Mesothelial cell of epicardium (in vitro differentiated cells): ENCODE data around the gene RANBP17. TPM values are rescaled to one million over a fixed set of nuclear protein-coding genes. Genes with fewer than 3 reads are reported as not detected.

Source experiments
- DNase-seq, 2 experiments: peaks; one replicate each; pipeline ENCODE4 v3.0.0; 2021; ENCODE audit warnings: low spot score in 2 of 2; ENCODE audit not compliant: unreplicated experiment in 2 of 2
- H3K27ac Mint-ChIP-seq: 2 replicates; pipeline ENCODE4 v1.8.0; 2021; ENCODE audit warnings: mixed read lengths
- H3K27me3 Mint-ChIP-seq: 2 replicates; pipeline ENCODE4 v1.8.0; 2021; ENCODE audit warnings: low read depth, mixed read lengths
- H3K36me3 Mint-ChIP-seq: 2 replicates; pipeline ENCODE4 v1.8.0; 2021; ENCODE audit warnings: mixed read lengths
- H3K4me1 Mint-ChIP-seq: 2 replicates; pipeline ENCODE4 v1.8.0; 2021; ENCODE audit warnings: mixed read lengths
- H3K4me3 Mint-ChIP-seq: 2 replicates; pipeline ENCODE4 v1.8.0; 2021; ENCODE audit warnings: mild to moderate bottlenecking, moderate library complexity, mixed read lengths
- H3K9me3 Mint-ChIP-seq: 2 replicates; pipeline ENCODE4 v1.8.0; 2021; ENCODE audit warnings: mixed read lengths
- total RNA-seq: library from RNA; stranded (reverse); gene quantifications from 3 replicates; pipeline ENCODE4 v1.2.1, GENCODE V29; 2021
- TF ChIP-seq, protein P1 (sequence below): fragments of 200-600 bp; sonication (generic); IDR thresholded peaks from one replicate; pipeline ENCODE4 v1.5.0; 2021; ENCODE audit warnings: antibody characterized with exemption; ENCODE audit not compliant: unreplicated experiment

The RANBP17 gene
- total RNA-seq, 1 donor from 2014 or later = 60.8 TPM

DNA sequence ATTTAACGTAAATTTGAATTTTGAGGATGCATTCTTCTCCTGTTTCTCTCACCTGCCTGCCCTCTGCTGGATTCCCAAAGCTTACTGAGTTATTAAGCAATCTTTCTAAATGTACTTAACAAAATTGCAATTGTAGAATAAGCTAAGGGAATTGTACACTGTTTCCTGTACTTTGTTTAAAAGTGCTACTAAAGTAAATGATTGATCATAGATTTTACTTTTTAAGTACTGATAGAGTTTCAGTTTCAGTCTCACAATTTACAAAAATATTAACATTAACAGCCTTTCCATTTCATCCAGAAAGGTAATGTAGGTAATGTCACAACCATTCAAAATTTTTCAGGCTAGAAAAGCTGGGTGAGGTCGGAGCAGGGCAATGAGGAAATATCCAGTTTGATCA lies 4.8 kb upstream of the RANBP17 start:
- no peaks in the 10 kb centered on the region for H3K4me1 Mint-ChIP-seq
- TF ChIP-seq, protein P1, sequence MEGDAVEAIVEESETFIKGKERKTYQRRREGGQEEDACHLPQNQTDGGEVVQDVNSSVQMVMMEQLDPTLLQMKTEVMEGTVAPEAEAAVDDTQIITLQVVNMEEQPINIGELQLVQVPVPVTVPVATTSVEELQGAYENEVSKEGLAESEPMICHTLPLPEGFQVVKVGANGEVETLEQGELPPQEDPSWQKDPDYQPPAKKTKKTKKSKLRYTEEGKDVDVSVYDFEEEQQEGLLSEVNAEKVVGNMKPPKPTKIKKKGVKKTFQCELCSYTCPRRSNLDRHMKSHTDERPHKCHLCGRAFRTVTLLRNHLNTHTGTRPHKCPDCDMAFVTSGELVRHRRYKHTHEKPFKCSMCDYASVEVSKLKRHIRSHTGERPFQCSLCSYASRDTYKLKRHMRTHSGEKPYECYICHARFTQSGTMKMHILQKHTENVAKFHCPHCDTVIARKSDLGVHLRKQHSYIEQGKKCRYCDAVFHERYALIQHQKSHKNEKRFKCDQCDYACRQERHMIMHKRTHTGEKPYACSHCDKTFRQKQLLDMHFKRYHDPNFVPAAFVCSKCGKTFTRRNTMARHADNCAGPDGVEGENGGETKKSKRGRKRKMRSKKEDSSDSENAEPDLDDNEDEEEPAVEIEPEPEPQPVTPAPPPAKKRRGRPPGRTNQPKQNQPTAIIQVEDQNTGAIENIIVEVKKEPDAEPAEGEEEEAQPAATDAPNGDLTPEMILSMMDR = no peak
- DNase-seq = no peak
- no peaks in the 10 kb centered on the region for H3K27me3 Mint-ChIP-seq
- peaks cover 24% of the 10 kb centered on the region for H3K9me3 Mint-ChIP-seq
- no peak overlapping the region for H3K27ac Mint-ChIP-seq
- H3K36me3 Mint-ChIP-seq = peaks cover 13% of the 10 kb centered on the region
- H3K4me3 Mint-ChIP-seq = no peak overlapping the region

DNA sequence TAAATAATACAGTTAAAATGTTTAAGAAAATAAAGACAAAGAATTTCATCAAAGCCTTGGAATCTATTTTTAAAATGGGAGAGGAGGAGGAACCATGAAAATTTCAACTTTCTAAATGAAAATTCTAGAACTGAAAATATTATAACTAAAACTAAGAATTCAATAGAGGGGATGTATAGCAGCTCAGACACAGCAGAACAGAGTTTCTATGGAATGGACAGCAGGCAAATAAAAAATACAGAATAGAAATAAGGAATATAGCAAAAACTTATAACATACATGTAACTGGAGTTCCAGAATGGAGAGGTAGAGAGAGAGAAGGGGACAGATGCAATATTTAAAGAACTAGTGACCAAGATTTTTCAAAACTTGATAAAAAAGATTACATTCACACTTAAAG lies 1.4 kb upstream of the RANBP17 start:
- Mint-ChIP-seq H3K36me3 (peaks cover 13% of the 10 kb centered on the region), H3K9me3 (peaks cover 24% of the 10 kb centered on the region), H3K4me3 (peak overlapping the region; percentile 78), H3K27me3 (no peaks in the 10 kb centered on the region), H3K4me1 (peaks cover 22% of the 10 kb centered on the region), H3K27ac (no peak overlapping the region)
- no peak for DNase-seq
- TF ChIP-seq, protein P1 = no peak

DNA sequence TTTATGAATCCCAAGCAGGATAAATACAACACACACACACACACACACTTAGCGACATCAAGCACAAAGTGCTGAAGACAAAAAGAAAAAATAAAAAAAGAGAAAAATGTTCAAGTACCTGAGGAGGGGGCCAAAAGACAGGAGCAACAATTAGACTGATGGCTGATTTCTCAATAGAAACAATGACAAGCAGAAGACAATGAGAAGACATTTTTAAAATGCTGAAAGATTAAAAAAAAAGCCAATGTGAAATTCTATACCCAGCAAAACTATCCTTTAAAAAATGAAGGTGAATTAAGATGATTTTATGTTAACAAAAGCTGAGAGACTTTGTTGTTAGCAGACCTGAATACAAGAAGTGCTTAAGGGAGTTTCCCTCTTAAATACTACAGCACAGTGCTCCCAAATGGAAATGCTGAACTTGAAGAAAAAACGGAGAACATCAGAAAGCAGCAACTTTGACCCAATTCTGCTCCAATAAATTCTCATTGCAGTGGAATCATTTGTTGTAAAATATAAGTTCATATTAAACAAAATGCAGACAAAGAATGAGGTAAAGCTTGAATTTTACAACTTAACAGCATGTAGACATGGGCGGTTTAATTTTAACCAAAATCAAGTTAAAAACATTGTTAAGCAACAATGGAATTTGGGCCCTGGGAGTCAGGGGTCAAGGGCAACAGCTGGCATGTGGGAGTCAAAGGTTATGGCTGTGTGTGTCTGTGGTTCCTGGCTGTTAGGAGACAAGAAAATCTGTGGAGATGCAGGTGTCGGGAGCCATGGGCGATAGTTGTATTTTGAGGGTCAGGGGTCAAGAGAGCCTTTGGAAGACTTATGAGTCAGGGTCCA lies 776 bp upstream of the RANBP17 start:
- Mint-ChIP-seq H3K27ac (peak overlapping the region; percentile 81), H3K27me3 (no peaks in the 10 kb centered on the region), H3K9me3 (peaks cover 24% of the 10 kb centered on the region), H3K4me3 (peak overlapping the region; percentile 78), H3K36me3 (peaks cover 13% of the 10 kb centered on the region), H3K4me1 (peaks cover 24% of the 10 kb centered on the region)
- no peak for DNase-seq
- TF ChIP-seq, protein P1 = no peak

GRCh38 chr5:170861667-170861916 lies 226 bp upstream of the RANBP17 start:
- Mint-ChIP-seq H3K27ac (peak overlapping the region; percentile 81), H3K36me3 (peaks cover 13% of the 10 kb centered on the region), H3K27me3 (no peaks in the 10 kb centered on the region), H3K4me3 (peak overlapping the region; percentile 78), H3K4me1 (peaks cover 24% of the 10 kb centered on the region), H3K9me3 (peaks cover 24% of the 10 kb centered on the region)
- DNase-seq = peak in 1 of 2 experiments; percentile 49
- TF ChIP-seq, protein P1 = no peak

- H3K4me1 Mint-ChIP-seq = peaks cover 24% of the 10 kb centered on the region
- no peak for DNase-seq
- TF ChIP-seq, protein P1 = no peak
- H3K9me3 Mint-ChIP-seq = peaks cover 22% of the 10 kb centered on the region
- H3K36me3 Mint-ChIP-seq = peaks cover 12% of the 10 kb centered on the region
- H3K27me3 Mint-ChIP-seq = no peaks in the 10 kb centered on the region
- peak overlapping the region; percentile 68 for H3K4me3 Mint-ChIP-seq
- peak overlapping the region; percentile 85 for H3K27ac Mint-ChIP-seq
These were observed 1.8 kb downstream of the RANBP17 start for GRCh38 chr5:170863646-170864045.

DNA sequence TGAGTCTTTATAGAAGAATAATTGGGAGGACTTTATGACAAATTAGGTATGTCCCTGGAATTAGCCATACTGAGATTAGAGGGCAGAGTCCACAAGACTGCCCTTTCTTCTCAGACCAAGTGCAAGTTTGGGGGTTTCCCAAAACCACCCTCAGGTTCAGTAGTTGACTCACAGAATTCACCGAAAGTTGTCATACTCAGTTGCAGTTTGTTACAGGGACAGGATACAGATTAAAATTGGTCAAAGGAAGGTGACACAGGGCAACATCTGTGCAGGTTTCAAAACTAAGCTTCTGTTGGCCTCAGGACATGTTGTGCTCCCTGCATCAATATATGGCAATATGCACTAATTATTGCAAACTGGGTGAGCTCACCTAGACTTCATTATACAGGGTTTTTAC lies 3.8 kb downstream of the RANBP17 start:
- no peak overlapping the region for H3K27ac Mint-ChIP-seq
- peaks cover 7% of the 10 kb centered on the region for H3K36me3 Mint-ChIP-seq
- peaks cover 24% of the 10 kb centered on the region for H3K4me1 Mint-ChIP-seq
- DNase-seq = no peak
- TF ChIP-seq, protein P1 = no peak
- no peaks in the 10 kb centered on the region for H3K27me3 Mint-ChIP-seq
- H3K9me3 Mint-ChIP-seq = peaks cover 9% of the 10 kb centered on the region
- no peak overlapping the region for H3K4me3 Mint-ChIP-seq
